Skeletal muscle tissue (tissue), 4 donors: ENCODE results near the gene PHF10. TPM values are rescaled to one million over a fixed set of nuclear protein-coding genes. Genes with fewer than 3 reads are reported as not detected.

Source experiments
- H3K27ac ChIP-seq: one replicate; pipeline ENCODE4 v1.7.0; 2013; ENCODE audit warnings: mild to moderate bottlenecking, low read depth, low read length, inconsistent platforms
- H3K27me3 ChIP-seq, 3 donors: one replicate each; pipeline ENCODE4 v1.7.0; 2013; ENCODE audit warnings: low read length in 3 of 3; ENCODE audit not compliant: control insufficient read depth in 3 of 3, insufficient read depth in 3 of 3
- H3K36me3 ChIP-seq, 3 donors: one replicate each; pipeline ENCODE4 v1.7.0; 2013; ENCODE audit warnings: low read length in 3 of 3; ENCODE audit not compliant: control insufficient read depth in 3 of 3, insufficient read depth in 3 of 3
- H3K4me1 ChIP-seq, 3 donors: one replicate each; pipeline ENCODE4 v1.7.0; 2013; ENCODE audit warnings: low read length in 3 of 3, mild to moderate bottlenecking in 3 of 3; ENCODE audit not compliant: control insufficient read depth in 3 of 3, insufficient read depth in 3 of 3
- H3K4me3 ChIP-seq, 3 donors: one replicate each; pipeline ENCODE4 v1.7.0; 2013; ENCODE audit warnings: low read length in 3 of 3
- H3K9ac ChIP-seq, 3 donors: one replicate each; pipeline ENCODE4 v1.7.0; 2013; ENCODE audit warnings: low read length in 3 of 3, mild to moderate bottlenecking in 3 of 3, moderate library complexity in 2 of 3, low read depth in 1 of 3
- H3K9me3 ChIP-seq, 3 donors: one replicate each; pipeline ENCODE4 v1.7.0; 2013; ENCODE audit warnings: low read length in 3 of 3; ENCODE audit not compliant: control insufficient read depth in 3 of 3
- total RNA-seq: library from RNA; depleted of rRNA; stranded (reverse); fragments of >200 nt; gene quantifications from one replicate; pipeline ENCODE4 v1.2.3, GENCODE V29; 2014
- donor health status: Osteomylitis.

Gene PHF10
- total RNA-seq, 1 donor from 2014 or later: 29.7 TPM

- Histone ChIP-seq H3K4me3 (no peak overlapping the region), H3K27ac (no peak overlapping the region), H3K4me1 (no peaks in the 10 kb centered on the region), H3K9ac (no peak overlapping the region), H3K9me3 (peaks cover 0 to 7% (median 0%) of the 10 kb centered on the region in 3 donors), H3K36me3 (peaks cover 4 to 14% (median 12%) of the 10 kb centered on the region in 3 donors), H3K27me3 (no peaks in the 10 kb centered on the region)
These were observed 35.0 kb downstream of the PHF10 start for GRCh38 chr6:169689287-169689686.

DNA sequence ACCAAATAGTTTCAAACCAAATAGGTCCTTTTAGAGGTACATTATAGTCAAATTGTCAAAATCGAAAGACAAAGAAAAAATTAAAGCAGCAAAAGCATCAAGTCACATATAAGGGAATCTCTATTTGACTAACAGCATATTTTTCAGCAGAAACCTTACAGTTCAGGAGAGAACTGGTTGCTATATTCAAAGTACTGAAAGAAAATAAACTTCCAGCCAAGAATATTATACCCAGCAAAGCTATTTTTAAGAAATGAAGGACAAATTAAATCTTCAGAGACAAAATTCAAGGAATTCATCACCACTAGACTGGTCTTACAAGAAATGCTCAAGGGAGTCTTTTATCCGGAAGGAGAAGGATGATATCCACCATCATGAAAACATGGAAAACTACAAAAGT is 38.4 kb downstream of the PHF10 start:
- Histone ChIP-seq H3K9me3 (peaks cover 0 to 7% (median 0%) of the 10 kb centered on the region in 3 donors), H3K27me3 (no peaks in the 10 kb centered on the region), H3K4me3 (no peak overlapping the region), H3K4me1 (no peaks in the 10 kb centered on the region), H3K36me3 (peaks cover 7 to 14% (median 12%) of the 10 kb centered on the region in 3 donors), H3K27ac (no peak overlapping the region), H3K9ac (no peak overlapping the region)

GRCh38 chr6:169684056-169684455 is 40.2 kb downstream of the PHF10 start:
- peaks cover 7 to 16% (median 14%) of the 10 kb centered on the region in 3 donors for H3K36me3 ChIP-seq
- H3K4me3 ChIP-seq: no peak overlapping the region
- H3K9me3 ChIP-seq: peaks cover 0 to 7% (median 0%) of the 10 kb centered on the region in 3 donors
- no peaks in the 10 kb centered on the region for H3K4me1 ChIP-seq
- no peak overlapping the region for H3K27ac ChIP-seq
- H3K27me3 ChIP-seq: no peaks in the 10 kb centered on the region
- H3K9ac ChIP-seq: no peak overlapping the region

- Histone ChIP-seq H3K27me3 (no peaks in the 10 kb centered on the region), H3K9ac (no peak overlapping the region), H3K4me1 (peaks cover 0 to 2% (median 0%) of the 10 kb centered on the region in 3 donors), H3K36me3 (peaks cover 0 to 7% (median 2%) of the 10 kb centered on the region in 3 donors), H3K4me3 (no peak overlapping the region), H3K27ac (no peak overlapping the region), H3K9me3 (no peaks in the 10 kb centered on the region)
These were observed 46.0 kb downstream of the PHF10 start for GRCh38 chr6:169678342-169678741.

DNA sequence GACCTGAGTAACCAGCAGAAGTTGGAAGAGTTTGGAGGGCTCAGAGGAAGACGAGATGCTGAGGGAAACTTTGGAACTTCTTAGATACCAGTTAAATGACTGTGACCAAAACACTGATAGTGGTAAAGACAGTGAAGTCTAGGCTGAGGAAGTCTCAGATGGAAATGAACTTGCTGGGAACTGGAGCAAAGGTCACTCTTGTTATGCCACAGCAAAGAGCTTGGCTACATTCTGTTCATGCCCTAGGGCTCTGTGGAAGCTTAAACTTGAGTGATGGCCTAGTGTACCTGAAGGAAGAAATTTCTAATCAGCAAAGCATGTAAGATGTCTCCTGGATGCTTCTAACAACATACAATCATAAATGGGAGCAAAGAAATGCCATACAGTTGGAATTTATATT is 47.2 kb downstream of the PHF10 start:
- H3K9ac ChIP-seq: no peak overlapping the region
- no peaks in the 10 kb centered on the region for H3K9me3 ChIP-seq
- peaks cover 0 to 7% (median 0%) of the 10 kb centered on the region in 3 donors for H3K36me3 ChIP-seq
- peaks cover 0 to 2% (median 0%) of the 10 kb centered on the region in 3 donors for H3K4me1 ChIP-seq
- H3K27ac ChIP-seq: no peak overlapping the region
- no peaks in the 10 kb centered on the region for H3K27me3 ChIP-seq
- no peak overlapping the region for H3K4me3 ChIP-seq

GRCh38 chr6:169675011-169675410 is 49.3 kb downstream of the PHF10 start:
- H3K27ac ChIP-seq: no peak overlapping the region
- H3K36me3 ChIP-seq: peaks cover 7 to 18% (median 10%) of the 10 kb centered on the region in 3 donors
- H3K27me3 ChIP-seq: no peaks in the 10 kb centered on the region
- H3K4me1 ChIP-seq: peaks cover 0 to 2% (median 0%) of the 10 kb centered on the region in 3 donors
- H3K9ac ChIP-seq: no peak overlapping the region
- H3K9me3 ChIP-seq: no peaks in the 10 kb centered on the region
- H3K4me3 ChIP-seq: no peak overlapping the region

DNA sequence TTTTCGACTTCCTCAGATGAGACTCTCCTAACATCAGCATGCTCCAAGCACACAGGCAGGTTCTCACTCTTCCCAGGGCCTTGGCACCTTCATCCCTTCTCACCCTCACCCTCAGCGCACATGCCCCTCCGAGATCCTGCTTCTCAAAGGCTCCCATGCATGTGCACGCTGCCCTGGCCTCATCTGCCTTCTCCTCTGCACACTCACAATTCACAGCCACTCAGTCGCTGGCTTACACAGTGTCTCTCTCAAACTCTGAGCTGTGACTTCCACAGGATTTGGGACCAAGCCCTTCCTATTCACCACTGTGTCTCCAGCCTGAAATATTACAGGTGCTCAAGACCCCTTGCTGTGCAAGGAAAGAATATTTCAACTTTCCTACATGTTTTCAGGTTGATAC is 52.7 kb downstream of the PHF10 start:
- H3K27me3 ChIP-seq: no peaks in the 10 kb centered on the region
- no peaks in the 10 kb centered on the region for H3K4me1 ChIP-seq
- H3K36me3 ChIP-seq: peaks cover 15 to 28% (median 21%) of the 10 kb centered on the region in 3 donors
- H3K4me3 ChIP-seq: no peak overlapping the region
- no peak overlapping the region for H3K27ac ChIP-seq
- H3K9me3 ChIP-seq: no peaks in the 10 kb centered on the region
- H3K9ac ChIP-seq: no peak overlapping the region

GRCh38 chr6:169669889-169670288 is 54.4 kb downstream of the PHF10 start:
- Histone ChIP-seq H3K27ac (peak overlapping the region; percentile 54), H3K27me3 (no peaks in the 10 kb centered on the region), H3K4me1 (no peaks in the 10 kb centered on the region), H3K9ac (no peak overlapping the region), H3K9me3 (no peaks in the 10 kb centered on the region), H3K4me3 (no peak overlapping the region), H3K36me3 (peaks cover 18 to 32% (median 29%) of the 10 kb centered on the region in 3 donors)

DNA sequence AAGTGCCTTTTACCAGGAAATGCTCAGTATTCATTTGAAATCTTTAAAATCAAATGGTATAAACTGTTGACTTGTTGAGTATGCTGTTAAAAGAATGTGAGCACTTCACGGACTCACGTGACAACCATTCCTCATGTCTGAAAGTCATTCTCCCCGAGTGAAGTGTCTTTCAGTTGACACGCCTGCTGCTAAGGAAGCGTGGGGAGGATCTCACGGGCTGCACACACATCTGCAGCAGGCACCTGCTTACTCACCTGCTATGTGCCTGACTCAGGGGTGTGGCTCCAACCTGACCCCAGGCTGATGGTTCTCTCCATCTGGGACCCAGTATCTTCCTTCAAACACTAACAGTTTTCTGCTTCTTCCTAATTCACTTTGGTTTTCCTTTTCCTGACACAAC is 55.2 kb downstream of the PHF10 start:
- H3K36me3 ChIP-seq: peaks cover 21 to 35% (median 33%) of the 10 kb centered on the region in 3 donors
- no peaks in the 10 kb centered on the region for H3K27me3 ChIP-seq
- no peaks in the 10 kb centered on the region for H3K4me1 ChIP-seq
- H3K27ac ChIP-seq: no peak overlapping the region
- no peak overlapping the region for H3K4me3 ChIP-seq
- no peak overlapping the region for H3K9ac ChIP-seq
- H3K9me3 ChIP-seq: no peaks in the 10 kb centered on the region

DNA sequence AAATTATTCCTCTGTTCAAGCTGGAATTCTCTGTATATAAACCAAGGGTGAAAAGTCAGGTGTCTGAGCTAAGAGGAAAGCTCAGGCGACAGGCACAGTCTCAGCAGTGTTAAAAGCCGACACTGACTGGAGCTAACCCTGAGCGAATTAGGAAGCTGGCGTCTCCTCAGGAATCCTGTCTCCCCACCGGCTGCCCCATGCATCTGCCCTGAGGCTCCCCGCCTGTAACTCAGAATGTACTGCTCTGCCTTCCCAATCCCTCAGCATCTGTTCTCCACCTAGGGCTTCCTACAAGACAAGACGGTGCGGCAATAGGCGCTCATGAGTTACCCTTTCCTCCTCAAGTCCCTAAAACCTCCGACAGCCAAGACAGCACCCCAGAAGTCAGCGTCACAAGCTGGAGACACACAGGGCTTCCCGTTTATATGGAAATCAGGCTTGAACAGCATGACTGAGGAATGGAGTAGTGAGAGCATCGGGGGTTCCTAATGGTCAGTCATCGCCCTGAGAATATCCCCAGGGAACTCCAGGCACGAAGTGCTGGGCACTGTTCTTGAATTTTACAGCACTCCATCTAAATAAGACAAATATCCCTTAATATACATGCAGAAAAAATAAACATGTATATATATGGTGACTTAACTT is 56.0 kb downstream of the PHF10 start:
- Histone ChIP-seq H3K9ac (no peak overlapping the region), H3K4me1 (no peaks in the 10 kb centered on the region), H3K27me3 (no peaks in the 10 kb centered on the region), H3K4me3 (no peak overlapping the region), H3K27ac (no peak overlapping the region), H3K9me3 (no peaks in the 10 kb centered on the region), H3K36me3 (peaks cover 28 to 43% (median 40%) of the 10 kb centered on the region in 3 donors)
